ENCODE results near the gene JPH4.
"Not testable (repeated sequence)": the region's sequence is repeated elsewhere in the genome, so short reads cannot be mapped to it uniquely, and the experiment has no call there.

DNA sequence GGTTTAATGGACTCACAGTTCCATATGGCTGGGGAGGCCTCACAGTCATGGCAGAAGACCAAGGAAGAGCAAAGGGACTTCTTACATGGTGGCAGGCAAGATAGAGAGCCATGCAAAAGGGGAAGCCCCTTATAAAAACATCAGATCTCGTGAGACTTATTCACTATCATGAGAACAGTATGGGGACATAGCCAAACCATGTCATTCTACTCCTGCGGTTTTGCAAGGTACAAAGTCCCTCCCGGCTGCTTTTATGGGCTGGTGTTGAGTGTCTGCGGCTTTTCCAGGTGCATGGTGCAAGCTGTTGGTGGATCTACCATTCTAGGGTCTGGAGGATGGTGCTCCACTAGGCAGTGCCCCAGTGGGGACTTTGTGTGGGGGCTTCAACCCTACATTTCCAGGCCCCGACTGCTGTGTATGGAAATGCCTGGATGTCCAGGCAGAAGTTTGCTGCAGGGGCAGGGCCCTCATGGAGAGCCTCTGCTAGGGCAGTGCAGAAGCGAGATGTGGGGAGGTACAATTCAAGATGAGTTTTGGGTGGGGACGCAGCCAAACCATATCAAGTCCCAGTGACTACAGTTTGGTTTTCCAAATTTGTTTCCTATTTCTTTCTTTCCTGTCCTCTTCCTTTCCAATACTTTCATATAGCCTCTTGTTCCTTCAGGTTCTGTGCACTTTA lies 31.0 kb upstream of the JPH4 start:
- TF ChIP-seq, protein P1, sequence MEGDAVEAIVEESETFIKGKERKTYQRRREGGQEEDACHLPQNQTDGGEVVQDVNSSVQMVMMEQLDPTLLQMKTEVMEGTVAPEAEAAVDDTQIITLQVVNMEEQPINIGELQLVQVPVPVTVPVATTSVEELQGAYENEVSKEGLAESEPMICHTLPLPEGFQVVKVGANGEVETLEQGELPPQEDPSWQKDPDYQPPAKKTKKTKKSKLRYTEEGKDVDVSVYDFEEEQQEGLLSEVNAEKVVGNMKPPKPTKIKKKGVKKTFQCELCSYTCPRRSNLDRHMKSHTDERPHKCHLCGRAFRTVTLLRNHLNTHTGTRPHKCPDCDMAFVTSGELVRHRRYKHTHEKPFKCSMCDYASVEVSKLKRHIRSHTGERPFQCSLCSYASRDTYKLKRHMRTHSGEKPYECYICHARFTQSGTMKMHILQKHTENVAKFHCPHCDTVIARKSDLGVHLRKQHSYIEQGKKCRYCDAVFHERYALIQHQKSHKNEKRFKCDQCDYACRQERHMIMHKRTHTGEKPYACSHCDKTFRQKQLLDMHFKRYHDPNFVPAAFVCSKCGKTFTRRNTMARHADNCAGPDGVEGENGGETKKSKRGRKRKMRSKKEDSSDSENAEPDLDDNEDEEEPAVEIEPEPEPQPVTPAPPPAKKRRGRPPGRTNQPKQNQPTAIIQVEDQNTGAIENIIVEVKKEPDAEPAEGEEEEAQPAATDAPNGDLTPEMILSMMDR (IDR thresholded peaks at IDR 0.05) = not testable (repeated sequence)
- TF ChIP-seq EZH2phosphoT487 (IDR thresholded peaks at IDR 0.05) = not testable (repeated sequence)
